ENCODE data around the gene SLC39A6. TPM values are rescaled to one million over a fixed set of nuclear protein-coding genes. Genes with fewer than 3 reads are reported as not detected.

SLC39A6 gene
- total RNA-seq, 1 donor from 2014 or later = 32.1 TPM

DNA sequence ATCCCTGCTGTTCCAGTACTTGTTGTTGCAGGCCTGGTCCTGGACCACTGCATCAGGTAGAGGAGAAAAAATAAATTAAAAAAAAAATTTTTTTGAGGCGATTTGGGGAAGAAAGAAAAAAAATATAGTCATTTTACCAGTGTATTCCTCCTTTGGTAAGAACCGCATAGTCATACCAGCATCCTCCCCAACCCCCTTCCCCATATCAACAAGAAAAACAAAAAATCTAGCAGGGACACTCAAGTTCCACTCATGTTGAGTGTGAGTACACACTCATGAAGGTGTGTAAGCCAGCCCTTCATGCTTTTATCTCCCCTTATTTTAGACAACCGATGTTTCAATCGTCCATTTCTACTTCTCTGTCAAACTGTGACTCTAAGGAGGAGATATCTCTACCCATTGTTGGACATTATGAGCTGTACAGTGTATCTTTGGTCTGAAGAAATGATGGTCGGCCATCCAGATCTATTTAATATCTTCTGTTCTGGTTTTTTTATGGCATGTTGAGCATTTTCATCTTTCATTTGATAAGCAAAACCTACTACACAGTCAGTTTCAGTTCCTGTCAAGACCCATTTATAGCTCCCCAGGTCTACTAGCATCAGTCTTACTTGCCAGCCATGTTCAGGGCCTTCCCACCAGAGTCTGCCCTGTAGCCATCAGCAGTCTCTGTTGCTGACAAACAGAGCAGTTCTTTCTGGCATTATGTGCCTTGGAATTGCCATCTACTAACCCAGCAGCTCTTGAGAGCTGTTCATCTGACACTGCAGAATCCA is 20.6 kb upstream of the SLC39A6 start:
- Histone ChIP-seq H3K27me3 (no peaks in the 10 kb centered on the region), H3K4me3 (no peak overlapping the region), H3K9me3 (no peaks in the 10 kb centered on the region), H3K36me3 (peaks cover 63 to 85% of the 10 kb centered on the region in 2 donors), H3K27ac (no peak overlapping the region), H3K4me1 (no peaks in the 10 kb centered on the region)
- intact Hi-C loops (cut with DNase I) = no loop called here
- no peak for DNase-seq (ENCODE audit: low spot score in 2 of 2)
- no peak for TF ChIP-seq CTCF (IDR thresholded peaks at IDR 0.05)

- Histone ChIP-seq H3K36me3 (peaks cover 86 to 97% of the 10 kb centered on the region in 2 donors), H3K27ac (no peak overlapping the region), H3K27me3 (no peaks in the 10 kb centered on the region), H3K9me3 (no peaks in the 10 kb centered on the region), H3K4me1 (no peaks in the 10 kb centered on the region), H3K4me3 (no peak overlapping the region)
- no peak for DNase-seq (ENCODE audit: low spot score in 2 of 2)
- no peak for TF ChIP-seq CTCF (IDR thresholded peaks at IDR 0.05)
- intact Hi-C loops (cut with DNase I) = no loop called here
Observed at GRCh38 chr18:36143391-36143790, 14.3 kb upstream of the SLC39A6 start.

- Histone ChIP-seq H3K4me1 (no peaks in the 10 kb centered on the region), H3K36me3 (peaks cover 86 to 97% of the 10 kb centered on the region in 2 donors), H3K4me3 (no peak overlapping the region), H3K27ac (no peak overlapping the region), H3K27me3 (no peaks in the 10 kb centered on the region), H3K9me3 (no peaks in the 10 kb centered on the region)
- no peak for DNase-seq (ENCODE audit: low spot score in 2 of 2)
- intact Hi-C loops (cut with DNase I) = no loop called here
- TF ChIP-seq CTCF (IDR thresholded peaks at IDR 0.05) = no peak
Observed at GRCh38 chr18:36142751-36143150, 13.6 kb upstream of the SLC39A6 start.

DNA sequence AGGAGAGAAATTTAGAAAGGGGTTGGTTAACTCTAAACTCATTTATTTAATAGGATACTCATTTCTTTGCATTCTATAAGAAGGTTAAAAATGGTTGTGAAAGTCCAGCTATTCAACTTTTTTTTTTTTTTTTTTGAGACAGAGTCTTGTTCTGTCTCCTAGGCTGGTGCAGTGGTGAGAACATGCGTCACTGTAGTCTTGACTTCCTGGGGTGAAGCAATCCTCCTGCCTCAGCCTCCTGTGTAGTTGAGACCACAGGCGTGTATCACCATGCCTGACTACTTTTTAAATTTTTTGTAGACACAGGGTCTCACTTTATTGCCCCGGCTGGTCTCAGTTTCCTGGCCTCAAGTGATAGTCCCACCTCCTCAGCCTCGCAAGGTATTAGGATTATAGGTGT is 12.4 kb upstream of the SLC39A6 start:
- DNase-seq (ENCODE audit: low spot score in 2 of 2) = no peak
- no peak overlapping the region for H3K27ac ChIP-seq
- H3K4me1 ChIP-seq = no peaks in the 10 kb centered on the region
- peaks cover 81 to 97% of the 10 kb centered on the region in 2 donors for H3K36me3 ChIP-seq
- H3K27me3 ChIP-seq = no peaks in the 10 kb centered on the region
- no peak overlapping the region for H3K4me3 ChIP-seq
- TF ChIP-seq CTCF (IDR thresholded peaks at IDR 0.05) = no peak
- intact Hi-C loops (cut with DNase I) = no loop called here
- H3K9me3 ChIP-seq = no peaks in the 10 kb centered on the region

GRCh38 chr18:36139245-36139644 is 10.1 kb upstream of the SLC39A6 start:
- Histone ChIP-seq H3K4me3 (no peak overlapping the region), H3K9me3 (no peaks in the 10 kb centered on the region), H3K27ac (no peak overlapping the region), H3K4me1 (no peaks in the 10 kb centered on the region), H3K27me3 (no peaks in the 10 kb centered on the region), H3K36me3 (peaks cover 63 to 85% of the 10 kb centered on the region in 2 donors)
- intact Hi-C loops (cut with DNase I) = no loop called here
- DNase-seq (ENCODE audit: low spot score in 2 of 2) = no peak
- no peak for TF ChIP-seq CTCF (IDR thresholded peaks at IDR 0.05)

All from ascending aorta (tissue), 2 donors.